ENCODE results near the gene MDM1.

The MDM1 gene

DNA sequence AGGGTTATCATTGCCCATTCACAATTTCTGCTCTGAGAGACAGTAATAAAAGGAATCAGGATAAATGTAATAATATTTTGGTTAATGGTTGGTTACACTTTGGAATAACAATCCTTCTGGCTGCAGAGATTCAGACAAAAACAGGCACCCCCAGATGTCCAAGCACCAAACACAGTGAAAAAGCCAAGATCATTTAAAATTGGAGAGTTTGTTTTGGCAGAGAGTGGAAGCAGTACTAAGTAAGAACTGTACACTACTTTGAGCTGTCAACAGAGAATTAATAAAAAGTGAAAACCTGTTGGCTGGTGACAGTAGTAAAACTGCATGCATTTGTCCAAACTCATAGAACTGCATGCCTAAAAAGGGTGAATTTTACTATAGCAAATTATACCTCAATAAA lies 63.2 kb downstream of the MDM1 start:
- DNase-seq (ENCODE audit: extremely low spot score): no peak
- ChIA-PET CTCF (no interaction called here), POLR2A (no interaction called here)
- no peak for TF ChIP-seq L3MBTL2 (conservative IDR thresholded peaks at IDR 0.05)
- no peak for TF ChIP-seq SP1 (IDR thresholded peaks at IDR 0.05)
- TF ChIP-seq LEF1 (IDR thresholded peaks at IDR 0.05; ENCODE audit: borderline replicate concordance): no peak
- no peak for TF ChIP-seq ZNF384 (IDR thresholded peaks at IDR 0.05)
- TF ChIP-seq CTBP1 (IDR thresholded peaks at IDR 0.05; ENCODE audit: borderline replicate concordance): no peak
- no peak for TF ChIP-seq TARDBP (IDR thresholded peaks at IDR 0.05)
- no peak for TF ChIP-seq SUZ12 (IDR thresholded peaks at IDR 0.05)
- TF ChIP-seq FOXK2 (IDR thresholded peaks at IDR 0.05): no peak
- no peak for TF ChIP-seq HDGF (IDR thresholded peaks at IDR 0.05; ENCODE audit: borderline replicate concordance)
- no peak for TF ChIP-seq ARNT (IDR thresholded peaks at IDR 0.05)
- TF ChIP-seq NFRKB (IDR thresholded peaks at IDR 0.05): no peak
- no peak for TF ChIP-seq FOXM1 (IDR thresholded peaks at IDR 0.05; ENCODE audit: borderline replicate concordance)
- no peak for TF ChIP-seq BHLHE40 (IDR thresholded peaks at IDR 0.05; ENCODE audit: borderline replicate concordance)
- no peak for TF ChIP-seq PKNOX1 (IDR thresholded peaks at IDR 0.05)
- TF ChIP-seq ELF4 (IDR thresholded peaks at IDR 0.05): no peak
- TF ChIP-seq FOXA1 (IDR thresholded peaks at IDR 0.05): no peak

DNA sequence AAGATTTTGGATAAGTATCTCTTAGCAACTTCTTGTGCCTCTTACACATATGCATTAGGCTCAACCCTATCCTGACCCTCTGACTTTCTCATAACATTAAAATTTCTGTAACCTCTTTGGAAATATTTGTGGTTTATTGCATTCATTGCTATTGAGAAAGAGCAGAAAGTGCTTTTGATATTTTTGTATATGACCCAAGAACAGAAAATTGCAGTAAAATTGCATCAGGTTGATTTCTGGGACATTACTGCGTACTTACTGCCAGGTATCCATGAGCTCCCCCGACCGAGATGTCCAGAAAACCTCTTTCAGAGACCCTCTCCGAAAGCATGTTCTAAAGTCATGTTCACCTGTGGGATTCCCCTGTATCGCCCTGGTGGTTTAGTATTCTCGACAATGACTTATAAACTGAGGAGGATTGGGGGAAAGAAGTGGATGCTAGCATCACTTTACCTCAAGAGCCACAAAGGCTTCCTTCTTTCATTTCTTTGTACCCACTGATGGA lies 64.2 kb downstream of the MDM1 start:
- POLR2A ChIA-PET: no interaction called here
- CTCF ChIA-PET: no interaction called here
- TF ChIP-seq NFRKB (IDR thresholded peaks at IDR 0.05) (no peak), L3MBTL2 (conservative IDR thresholded peaks at IDR 0.05) (no peak), PKNOX1 (IDR thresholded peaks at IDR 0.05) (no peak), ELF4 (IDR thresholded peaks at IDR 0.05) (no peak), ARNT (IDR thresholded peaks at IDR 0.05) (no peak), TARDBP (IDR thresholded peaks at IDR 0.05) (no peak), FOXA1 (IDR thresholded peaks at IDR 0.05) (no peak), ZNF384 (IDR thresholded peaks at IDR 0.05) (no peak), CTBP1 (IDR thresholded peaks at IDR 0.05; ENCODE audit: borderline replicate concordance) (no peak)

DNA sequence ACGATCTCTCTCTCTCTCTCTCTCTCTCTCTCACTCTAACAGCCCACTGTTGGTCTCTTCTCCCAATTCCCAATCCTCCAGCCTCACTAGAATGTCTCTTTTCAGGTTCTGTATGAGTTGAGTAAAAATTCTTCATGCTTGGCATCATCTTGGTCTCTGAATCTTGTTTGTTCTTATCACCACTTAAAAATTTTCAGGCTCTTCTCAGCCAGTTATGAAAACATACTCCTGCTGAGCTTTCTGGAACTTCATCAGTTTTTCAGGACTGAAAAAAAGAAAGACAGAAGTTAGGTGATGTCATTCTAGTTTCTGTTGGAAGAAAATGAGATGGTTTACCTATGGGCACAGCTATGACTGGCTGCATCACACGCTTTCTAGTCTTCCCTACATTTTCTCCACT lies 67.3 kb downstream of the MDM1 start:
- DNase-seq (ENCODE audit: extremely low spot score): no peak
- TF ChIP-seq NFRKB (IDR thresholded peaks at IDR 0.05): no peak
- no peak for TF ChIP-seq CTBP1 (IDR thresholded peaks at IDR 0.05; ENCODE audit: borderline replicate concordance)
- no peak for TF ChIP-seq ARNT (IDR thresholded peaks at IDR 0.05)
- TF ChIP-seq LEF1 (IDR thresholded peaks at IDR 0.05; ENCODE audit: borderline replicate concordance): no peak
- no peak for TF ChIP-seq HDGF (IDR thresholded peaks at IDR 0.05; ENCODE audit: borderline replicate concordance)
- no peak for TF ChIP-seq SP1 (IDR thresholded peaks at IDR 0.05)
- TF ChIP-seq SUZ12 (IDR thresholded peaks at IDR 0.05): no peak
- no peak for TF ChIP-seq FOXM1 (IDR thresholded peaks at IDR 0.05; ENCODE audit: borderline replicate concordance)
- no peak for TF ChIP-seq PKNOX1 (IDR thresholded peaks at IDR 0.05)
- TF ChIP-seq TARDBP (IDR thresholded peaks at IDR 0.05): no peak
- no peak for TF ChIP-seq ZNF384 (IDR thresholded peaks at IDR 0.05)
- TF ChIP-seq ELF4 (IDR thresholded peaks at IDR 0.05): no peak
- TF ChIP-seq FOXA1 (IDR thresholded peaks at IDR 0.05): no peak
- TF ChIP-seq BHLHE40 (IDR thresholded peaks at IDR 0.05; ENCODE audit: borderline replicate concordance): no peak
- TF ChIP-seq FOXK2 (IDR thresholded peaks at IDR 0.05): no peak
- POLR2A ChIA-PET: no interaction called here
- CTCF ChIA-PET: no interaction called here

More for the DNA sequence above, 64.2 kb downstream of the MDM1 start:
- no peak for DNase-seq (ENCODE audit: extremely low spot score)

GRCh38 chr12:68264158-68264855 lies 67.9 kb downstream of the MDM1 start:
- CTCF ChIA-PET: no interaction called here

More at GRCh38 chr12:68264158-68264855, 67.9 kb downstream of the MDM1 start:
- POLR2A ChIA-PET: no interaction called here
- TF ChIP-seq TARDBP (IDR thresholded peaks at IDR 0.05) (no peak), NFRKB (IDR thresholded peaks at IDR 0.05) (no peak), FOXM1 (IDR thresholded peaks at IDR 0.05; ENCODE audit: borderline replicate concordance) (no peak), PKNOX1 (IDR thresholded peaks at IDR 0.05) (no peak), FOXK2 (IDR thresholded peaks at IDR 0.05) (no peak), CTBP1 (IDR thresholded peaks at IDR 0.05; ENCODE audit: borderline replicate concordance) (no peak), ELF4 (IDR thresholded peaks at IDR 0.05) (no peak), LEF1 (IDR thresholded peaks at IDR 0.05; ENCODE audit: borderline replicate concordance) (no peak), SUZ12 (IDR thresholded peaks at IDR 0.05) (no peak), L3MBTL2 (conservative IDR thresholded peaks at IDR 0.05) (no peak), BHLHE40 (IDR thresholded peaks at IDR 0.05; ENCODE audit: borderline replicate concordance) (no peak), SP1 (IDR thresholded peaks at IDR 0.05) (no peak), FOXA1 (IDR thresholded peaks at IDR 0.05) (no peak), ZNF384 (IDR thresholded peaks at IDR 0.05) (no peak), ARNT (IDR thresholded peaks at IDR 0.05) (no peak), HDGF (IDR thresholded peaks at IDR 0.05; ENCODE audit: borderline replicate concordance) (no peak)
- no peak for DNase-seq (ENCODE audit: extremely low spot score)

Measured in HEK293T (cell line).